ENCODE measurements around the gene AQP11.

Gene AQP11

DNA sequence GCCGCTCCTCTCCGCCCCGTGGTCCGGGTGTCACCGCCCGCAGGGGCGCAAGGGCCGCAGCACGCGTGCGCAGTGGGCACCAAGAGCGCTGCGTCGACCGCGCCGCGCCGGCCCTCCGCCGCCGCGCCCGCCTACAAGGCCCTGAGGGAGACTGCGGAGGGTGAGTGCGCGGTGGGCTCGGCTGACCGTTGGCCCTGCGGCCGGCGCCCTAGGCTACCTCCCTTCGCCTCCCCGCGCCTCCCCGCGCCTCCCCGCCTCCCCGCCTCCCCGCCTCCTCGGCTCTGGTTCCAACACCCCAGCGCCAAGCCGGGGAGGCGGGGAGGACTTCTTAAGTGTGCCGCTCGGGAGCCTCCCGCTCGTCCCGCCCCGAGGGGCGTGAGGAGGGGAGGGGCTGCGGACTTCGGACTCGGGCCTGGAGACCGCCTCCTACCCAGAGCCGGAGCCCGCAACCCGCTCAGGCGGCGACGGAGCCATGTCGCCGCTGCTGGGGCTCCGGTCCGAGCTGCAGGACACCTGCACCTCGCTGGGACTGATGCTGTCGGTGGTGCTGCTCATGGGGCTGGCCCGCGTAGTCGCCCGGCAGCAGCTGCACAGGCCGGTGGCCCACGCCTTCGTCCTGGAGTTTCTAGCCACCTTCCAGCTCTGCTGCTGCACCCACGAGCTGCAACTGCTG, at the start of gene AQP11:
Gene AQP11 (plus strand): TSS at position 433 of the 673 bp plus-strand sequence. CDS start 40 bp downstream, at position 473.
- Histone ChIP-seq H4K20me1 (ENCODE audit: insufficient read depth, low read length) (no peaks in the 10 kb centered on the region), H3K4me1 (ENCODE audit: insufficient read depth, low read length) (no peaks in the 10 kb centered on the region), H2AFZ (ENCODE audit: low read depth, low read length) (no peak within 1 kb of the TSS), H3K9me3 (ENCODE audit: insufficient read depth, low read length, severe bottlenecking) (peaks cover 10% of the 10 kb centered on the region), H3K4me2 (ENCODE audit: insufficient read depth, low read length) (no peak within 1 kb of the TSS), H3K79me2 (ENCODE audit: insufficient read depth, low read length) (no peaks in the 10 kb centered on the region), H3K27ac (ENCODE audit: low read length) (no peak within 1 kb of the TSS), H3K4me3 (ENCODE audit: low read depth in 1 of 2, low read length in 2 of 2) (no peak within 1 kb of the TSS), H3K36me3 (ENCODE audit: insufficient read depth, low read length) (peaks cover 21% of the 10 kb centered on the region), H3K9ac (ENCODE audit: low read depth, low read length) (no peak within 1 kb of the TSS), H3K27me3 (ENCODE audit: insufficient read depth, low read length, poor library complexity) (no peaks in the 10 kb centered on the region)
- ATAC-seq (ENCODE audit: insufficient read depth, low read depth) (no peak), DNase-seq (no peak)
- TF ChIP-seq CTCF (IDR thresholded peaks at IDR 0.05; ENCODE audit: borderline replicate concordance, extremely low read depth, low read length, poor library complexity, severe bottlenecking) (no peak), EZH2 (IDR thresholded peaks at IDR 0.05; ENCODE audit: borderline replicate concordance, low read depth, low read length, severe bottlenecking) (no peak)

- no peak for TF ChIP-seq CTCF (IDR thresholded peaks at IDR 0.05; ENCODE audit: borderline replicate concordance, extremely low read depth, low read length, poor library complexity, severe bottlenecking)
- no peak for TF ChIP-seq EZH2 (IDR thresholded peaks at IDR 0.05; ENCODE audit: borderline replicate concordance, low read depth, low read length, severe bottlenecking)
- Histone ChIP-seq H3K9me3 (ENCODE audit: insufficient read depth, low read length, severe bottlenecking) (no peaks in the 10 kb centered on the region), H3K4me3 (ENCODE audit: low read depth in 1 of 2, low read length in 2 of 2) (no peak overlapping the region), H3K79me2 (ENCODE audit: insufficient read depth, low read length) (no peaks in the 10 kb centered on the region), H3K9ac (ENCODE audit: low read depth, low read length) (no peak overlapping the region), H3K36me3 (ENCODE audit: insufficient read depth, low read length) (no peaks in the 10 kb centered on the region), H2AFZ (ENCODE audit: low read depth, low read length) (no peak overlapping the region), H3K27me3 (ENCODE audit: insufficient read depth, low read length, poor library complexity) (no peaks in the 10 kb centered on the region), H4K20me1 (ENCODE audit: insufficient read depth, low read length) (no peaks in the 10 kb centered on the region), H3K4me2 (ENCODE audit: insufficient read depth, low read length) (no peak overlapping the region), H3K4me1 (ENCODE audit: insufficient read depth, low read length) (no peaks in the 10 kb centered on the region), H3K27ac (ENCODE audit: low read length) (no peak overlapping the region)
- DNase-seq (no peak), ATAC-seq (ENCODE audit: insufficient read depth, low read depth) (no peak)
Measured at GRCh38 chr11:77542296-77542695, 47.5 kb upstream of the AQP11 start.

- no peak for ATAC-seq (ENCODE audit: insufficient read depth, low read depth)
- H3K27ac ChIP-seq (ENCODE audit: low read length): no peak overlapping the region
- H3K9me3 ChIP-seq (ENCODE audit: insufficient read depth, low read length, severe bottlenecking): no peaks in the 10 kb centered on the region
- H3K9ac ChIP-seq (ENCODE audit: low read depth, low read length): no peak overlapping the region
- no peak overlapping the region for H2AFZ ChIP-seq (ENCODE audit: low read depth, low read length)
- H3K4me1 ChIP-seq (ENCODE audit: insufficient read depth, low read length): no peaks in the 10 kb centered on the region
- no peak for TF ChIP-seq EZH2 (IDR thresholded peaks at IDR 0.05; ENCODE audit: borderline replicate concordance, low read depth, low read length, severe bottlenecking)
- TF ChIP-seq CTCF (IDR thresholded peaks at IDR 0.05; ENCODE audit: borderline replicate concordance, extremely low read depth, low read length, poor library complexity, severe bottlenecking): no peak
- no peaks in the 10 kb centered on the region for H4K20me1 ChIP-seq (ENCODE audit: insufficient read depth, low read length)
- H3K4me3 ChIP-seq (ENCODE audit: low read depth in 1 of 2, low read length in 2 of 2): no peak overlapping the region
- H3K79me2 ChIP-seq (ENCODE audit: insufficient read depth, low read length): no peaks in the 10 kb centered on the region
- no peak for DNase-seq
- H3K4me2 ChIP-seq (ENCODE audit: insufficient read depth, low read length): no peak overlapping the region
- no peaks in the 10 kb centered on the region for H3K36me3 ChIP-seq (ENCODE audit: insufficient read depth, low read length)
- no peaks in the 10 kb centered on the region for H3K27me3 ChIP-seq (ENCODE audit: insufficient read depth, low read length, poor library complexity)
Measured at GRCh38 chr11:77547047-77547836, 42.5 kb upstream of the AQP11 start.
